GM19372 (cell line): ENCODE data around the gene VWA5B1.
"Not testable (repeated sequence)": the region's sequence is repeated elsewhere in the genome, so short reads cannot be mapped to it uniquely, and the experiment has no call there.

Source experiments
- ATAC-seq: cut with Tn5 transposase; IDR thresholded peaks from one replicate; pipeline ENCODE4 v1.9.1; 2021; ENCODE audit warnings: mild to moderate bottlenecking, low read depth, moderate library complexity; ENCODE audit not compliant: unreplicated experiment

Gene VWA5B1

GRCh38 chr1:20280341-20280740 is 10.3 kb upstream of the VWA5B1 start:
- ATAC-seq, result no peak

- ATAC-seq, result no peak
Measured at GRCh38 chr1:20280906-20281305, 9.8 kb upstream of the VWA5B1 start.

GRCh38 chr1:20281801-20282200 is 8.9 kb upstream of the VWA5B1 start:
- no peak for ATAC-seq

GRCh38 chr1:20282533-20282932 is 8.1 kb upstream of the VWA5B1 start:
- no peak for ATAC-seq

GRCh38 chr1:20284046-20284445 is 6.6 kb upstream of the VWA5B1 start:
- ATAC-seq, result no peak

GRCh38 chr1:20284625-20285024 is 6.0 kb upstream of the VWA5B1 start:
- ATAC-seq, result no peak

GRCh38 chr1:20285510-20285909 is 5.2 kb upstream of the VWA5B1 start:
- ATAC-seq, result no peak

GRCh38 chr1:20287696-20288095 is 3.0 kb upstream of the VWA5B1 start:
- ATAC-seq, result not testable (repeated sequence)

GRCh38 chr1:20291645-20292084 is 990 bp downstream of the VWA5B1 start:
- no peak for ATAC-seq

GRCh38 chr1:20298626-20299025 is 8.0 kb downstream of the VWA5B1 start:
- ATAC-seq, result no peak

- ATAC-seq, result no peak
Measured at GRCh38 chr1:20301463-20302107, 10.9 kb downstream of the VWA5B1 start.

GRCh38 chr1:20302108-20302471 is 11.4 kb downstream of the VWA5B1 start:
- ATAC-seq, result no peak

- ATAC-seq, result no peak
Measured at GRCh38 chr1:20307026-20307425, 16.4 kb downstream of the VWA5B1 start.

- ATAC-seq, result no peak
Measured at GRCh38 chr1:20308569-20308968, 17.9 kb downstream of the VWA5B1 start.

GRCh38 chr1:20311289-20311688 is 20.6 kb downstream of the VWA5B1 start:
- ATAC-seq, result no peak

- ATAC-seq, result no peak
Measured at GRCh38 chr1:20312310-20312709, 21.6 kb downstream of the VWA5B1 start.

- no peak for ATAC-seq
Measured at GRCh38 chr1:20312818-20313217, 22.1 kb downstream of the VWA5B1 start.

- ATAC-seq, result no peak
Measured at GRCh38 chr1:20317471-20317870, 26.8 kb downstream of the VWA5B1 start.

GRCh38 chr1:20318521-20318920 is 27.8 kb downstream of the VWA5B1 start:
- ATAC-seq, result no peak

- ATAC-seq, result no peak
Measured at GRCh38 chr1:20318971-20319370, 28.3 kb downstream of the VWA5B1 start.

GRCh38 chr1:20319456-20320220 is 29.0 kb downstream of the VWA5B1 start:
- ATAC-seq, result no peak

- ATAC-seq, result no peak
Measured at GRCh38 chr1:20320704-20321103, 30.0 kb downstream of the VWA5B1 start.
